ENCODE measurements around the gene C2CD4D.
"Not testable (repeated sequence)": the region's sequence is repeated elsewhere in the genome, so short reads cannot be mapped to it uniquely, and the experiment has no call there.

The C2CD4D gene

GRCh38 chr1:151884879-151885278 is 45.3 kb upstream of the C2CD4D start:
- not testable (repeated sequence) for H3K23ac ChIP-seq (ENCODE audit: low read length in 2 of 2); DNase-seq; H2BK15ac ChIP-seq (ENCODE audit: low read depth, poor library complexity, severe bottlenecking); H4K91ac ChIP-seq (ENCODE audit: low read length); H3K18ac ChIP-seq (ENCODE audit: low read depth in 1 of 2, low read length in 2 of 2); H2AK5ac ChIP-seq (ENCODE audit: low read length, severe bottlenecking); H3K27ac ChIP-seq (ENCODE audit: low read length, poor library complexity, severe bottlenecking); H3K9me3 ChIP-seq (ENCODE audit: control insufficient read depth, low read length); H3K14ac ChIP-seq (ENCODE audit: low read length in 2 of 2); H3K4ac ChIP-seq (ENCODE audit: low read depth in 1 of 2, low read length in 2 of 2); H2BK12ac ChIP-seq (ENCODE audit: low read length in 2 of 2); H2BK5ac ChIP-seq (ENCODE audit: low read depth, low read length, poor library complexity, severe bottlenecking); H3K79me1 ChIP-seq (replicated peaks; ENCODE audit: low read length, poor library complexity, severe bottlenecking); H3K4me3 ChIP-seq (ENCODE audit: insufficient read depth in 1 of 2, low read depth in 1 of 2, low read length in 2 of 2); H2BK120ac ChIP-seq (ENCODE audit: low read depth, low read length); H3K9ac ChIP-seq (ENCODE audit: low read length); H2AFZ ChIP-seq (ENCODE audit: low read depth, low read length); H4K8ac ChIP-seq (ENCODE audit: low read length); H3K27me3 ChIP-seq (ENCODE audit: control insufficient read depth in 1 of 2, insufficient read depth in 1 of 2, low read length in 2 of 2); H3K4me2 ChIP-seq (ENCODE audit: low read length, poor library complexity, severe bottlenecking); H3K4me1 ChIP-seq (ENCODE audit: control insufficient read depth, insufficient read depth, low read depth, low read length)
- WGBS, result 100% methylated on average over 3 of the region's 5 CpGs
- H3K36me3 ChIP-seq (ENCODE audit: control insufficient read depth in 1 of 2, insufficient read depth in 2 of 2, low read depth in 1 of 2, low read length in 2 of 2), result peaks cover 2 to 27% of the 10 kb centered on the region in 2 experiments

GRCh38 chr1:151884445-151884844 is 44.8 kb upstream of the C2CD4D start:
- not testable (repeated sequence) for H2BK120ac ChIP-seq (ENCODE audit: low read depth, low read length); H3K23ac ChIP-seq (ENCODE audit: low read length in 2 of 2); H3K9me3 ChIP-seq (ENCODE audit: control insufficient read depth, low read length); H2AFZ ChIP-seq (ENCODE audit: low read depth, low read length); H2BK15ac ChIP-seq (ENCODE audit: low read depth, poor library complexity, severe bottlenecking); H4K91ac ChIP-seq (ENCODE audit: low read length); H2BK12ac ChIP-seq (ENCODE audit: low read length in 2 of 2); H3K27me3 ChIP-seq (ENCODE audit: control insufficient read depth in 1 of 2, insufficient read depth in 1 of 2, low read length in 2 of 2); H2BK5ac ChIP-seq (ENCODE audit: low read depth, low read length, poor library complexity, severe bottlenecking); H2AK5ac ChIP-seq (ENCODE audit: low read length, severe bottlenecking); H4K8ac ChIP-seq (ENCODE audit: low read length); H3K4me2 ChIP-seq (ENCODE audit: low read length, poor library complexity, severe bottlenecking); H3K18ac ChIP-seq (ENCODE audit: low read depth in 1 of 2, low read length in 2 of 2); H3K79me1 ChIP-seq (replicated peaks; ENCODE audit: low read length, poor library complexity, severe bottlenecking); H3K9ac ChIP-seq (ENCODE audit: low read length); H3K4me1 ChIP-seq (ENCODE audit: control insufficient read depth, insufficient read depth, low read depth, low read length); H3K4me3 ChIP-seq (ENCODE audit: insufficient read depth in 1 of 2, low read depth in 1 of 2, low read length in 2 of 2); DNase-seq; H3K14ac ChIP-seq (ENCODE audit: low read length in 2 of 2); H3K27ac ChIP-seq (ENCODE audit: low read length, poor library complexity, severe bottlenecking); H3K4ac ChIP-seq (ENCODE audit: low read depth in 1 of 2, low read length in 2 of 2)
- WGBS, result no CpG with 5 or more reads among the region's 3 CpGs
- peaks cover 2 to 25% of the 10 kb centered on the region in 2 experiments for H3K36me3 ChIP-seq (ENCODE audit: control insufficient read depth in 1 of 2, insufficient read depth in 2 of 2, low read depth in 1 of 2, low read length in 2 of 2)

DNA sequence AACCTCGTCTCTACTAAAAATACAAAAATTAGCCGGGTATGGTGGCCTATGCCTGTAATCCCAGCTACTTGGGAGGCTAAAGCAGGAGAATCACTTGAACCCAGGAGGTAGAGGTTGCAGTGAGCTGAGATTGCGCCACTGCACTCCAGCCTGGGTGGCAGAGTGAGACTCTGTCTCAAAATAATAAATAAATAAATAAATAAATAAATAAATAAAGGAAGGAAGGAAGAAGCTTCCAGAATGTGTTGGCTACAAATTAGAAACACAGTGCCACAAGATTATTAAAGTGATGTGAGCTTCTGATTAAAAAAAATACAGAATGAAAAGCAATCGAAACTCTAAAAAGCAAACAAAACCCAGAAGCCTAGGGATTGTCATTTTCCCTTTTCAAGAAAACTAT is 44.3 kb upstream of the C2CD4D start:
- not testable (repeated sequence) for H3K14ac ChIP-seq (ENCODE audit: low read length in 2 of 2); DNase-seq; H3K18ac ChIP-seq (ENCODE audit: low read depth in 1 of 2, low read length in 2 of 2); H2BK5ac ChIP-seq (ENCODE audit: low read depth, low read length, poor library complexity, severe bottlenecking); H3K4me3 ChIP-seq (ENCODE audit: insufficient read depth in 1 of 2, low read depth in 1 of 2, low read length in 2 of 2); H2BK15ac ChIP-seq (ENCODE audit: low read depth, poor library complexity, severe bottlenecking); H3K4me1 ChIP-seq (ENCODE audit: control insufficient read depth, insufficient read depth, low read depth, low read length); H2BK12ac ChIP-seq (ENCODE audit: low read length in 2 of 2); H3K4ac ChIP-seq (ENCODE audit: low read depth in 1 of 2, low read length in 2 of 2); H4K91ac ChIP-seq (ENCODE audit: low read length); H2BK120ac ChIP-seq (ENCODE audit: low read depth, low read length); H3K79me1 ChIP-seq (replicated peaks; ENCODE audit: low read length, poor library complexity, severe bottlenecking); H3K23ac ChIP-seq (ENCODE audit: low read length in 2 of 2); H2AK5ac ChIP-seq (ENCODE audit: low read length, severe bottlenecking); H2AFZ ChIP-seq (ENCODE audit: low read depth, low read length); H3K4me2 ChIP-seq (ENCODE audit: low read length, poor library complexity, severe bottlenecking); H3K27ac ChIP-seq (ENCODE audit: low read length, poor library complexity, severe bottlenecking); H4K8ac ChIP-seq (ENCODE audit: low read length); H3K9ac ChIP-seq (ENCODE audit: low read length); H3K27me3 ChIP-seq (ENCODE audit: control insufficient read depth in 1 of 2, insufficient read depth in 1 of 2, low read length in 2 of 2); H3K9me3 ChIP-seq (ENCODE audit: control insufficient read depth, low read length)
- 100% methylated on average over 2 of the region's 4 CpGs for WGBS
- H3K36me3 ChIP-seq (ENCODE audit: control insufficient read depth in 1 of 2, insufficient read depth in 2 of 2, low read depth in 1 of 2, low read length in 2 of 2), result peaks cover 2 to 20% of the 10 kb centered on the region in 2 experiments

GRCh38 chr1:151882918-151883317 is 43.3 kb upstream of the C2CD4D start:
- not testable (repeated sequence) for H4K8ac ChIP-seq (ENCODE audit: low read length); H2AK5ac ChIP-seq (ENCODE audit: low read length, severe bottlenecking); H3K4me1 ChIP-seq (ENCODE audit: control insufficient read depth, insufficient read depth, low read depth, low read length); H2BK120ac ChIP-seq (ENCODE audit: low read depth, low read length); H3K9ac ChIP-seq (ENCODE audit: low read length); H4K91ac ChIP-seq (ENCODE audit: low read length); H3K4me3 ChIP-seq (ENCODE audit: insufficient read depth in 1 of 2, low read depth in 1 of 2, low read length in 2 of 2); H3K18ac ChIP-seq (ENCODE audit: low read depth in 1 of 2, low read length in 2 of 2); H3K9me3 ChIP-seq (ENCODE audit: control insufficient read depth, low read length); H3K4ac ChIP-seq (ENCODE audit: low read depth in 1 of 2, low read length in 2 of 2); H3K27me3 ChIP-seq (ENCODE audit: control insufficient read depth in 1 of 2, insufficient read depth in 1 of 2, low read length in 2 of 2); H2BK12ac ChIP-seq (ENCODE audit: low read length in 2 of 2); H2BK15ac ChIP-seq (ENCODE audit: low read depth, poor library complexity, severe bottlenecking); H2BK5ac ChIP-seq (ENCODE audit: low read depth, low read length, poor library complexity, severe bottlenecking); H3K14ac ChIP-seq (ENCODE audit: low read length in 2 of 2); H2AFZ ChIP-seq (ENCODE audit: low read depth, low read length); H3K27ac ChIP-seq (ENCODE audit: low read length, poor library complexity, severe bottlenecking); H3K4me2 ChIP-seq (ENCODE audit: low read length, poor library complexity, severe bottlenecking); H3K79me1 ChIP-seq (replicated peaks; ENCODE audit: low read length, poor library complexity, severe bottlenecking); DNase-seq; H3K23ac ChIP-seq (ENCODE audit: low read length in 2 of 2)
- peaks cover 2 to 16% of the 10 kb centered on the region in 2 experiments for H3K36me3 ChIP-seq (ENCODE audit: control insufficient read depth in 1 of 2, insufficient read depth in 2 of 2, low read depth in 1 of 2, low read length in 2 of 2)
- WGBS, result 100% methylated on average over 4 of the region's 5 CpGs
